Endometrial microvascular endothelial cells (primary cell): ENCODE data around the gene KRTAP1-1. TPM values are rescaled to one million over a fixed set of nuclear protein-coding genes. Genes with fewer than 3 reads are reported as not detected.
"Not testable (repeated sequence)": the region's sequence is repeated elsewhere in the genome, so short reads cannot be mapped to it uniquely, and the experiment has no call there.

Experiments
- in situ Hi-C: cut with HindIII; loops from 2 replicates; pipeline ENCODE4 v1.10.0; 2017; ENCODE audit warnings: low sequenced_read_pairs, low pct_unique_long_range_greater_than_20kb; ENCODE audit errors: inconsistent ontology term
- total RNA-seq: library from RNA; depleted of rRNA; stranded (reverse); fragments of >200 nt; gene quantifications from one replicate; pipeline ENCODE4 v1.2.3, GENCODE V29; 2015; ENCODE audit errors: inconsistent ontology term

KRTAP1-1 gene
- total RNA-seq, 1 donor from 2014 or later: not detected

GRCh38 chr17:41018541-41018940, 22.7 kb downstream of the KRTAP1-1 start:
- in situ Hi-C loops: no loop called here

- in situ Hi-C loops: no loop called here
Measured at GRCh38 chr17:41016578-41017215, 24.6 kb downstream of the KRTAP1-1 start.

GRCh38 chr17:41015454-41015853, 25.8 kb downstream of the KRTAP1-1 start:
- in situ Hi-C loops: no loop called here

- in situ Hi-C loops: no loop called here
Measured at GRCh38 chr17:41013606-41014005, 27.6 kb downstream of the KRTAP1-1 start.

- in situ Hi-C loops: no loop called here
Measured at GRCh38 chr17:41013181-41013580, 28.1 kb downstream of the KRTAP1-1 start.

GRCh38 chr17:41012326-41013120, 28.7 kb downstream of the KRTAP1-1 start:
- in situ Hi-C loops: no loop called here

- in situ Hi-C loops: no loop called here
Measured at GRCh38 chr17:41010441-41010840, 30.8 kb downstream of the KRTAP1-1 start.

- in situ Hi-C loops: no loop called here
Measured at GRCh38 chr17:41009936-41010335, 31.3 kb downstream of the KRTAP1-1 start.

- in situ Hi-C loops: no loop called here
Measured at GRCh38 chr17:41009301-41009760, 31.9 kb downstream of the KRTAP1-1 start.

- in situ Hi-C loops: no loop called here
Measured at GRCh38 chr17:41008811-41009210, 32.4 kb downstream of the KRTAP1-1 start, which contains the start of gene KRTAP3-1. TSS of gene KRTAP3-1 (minus strand) at chr17:41009128. CDS start at chr17:41009074, 54 bp downstream.

- in situ Hi-C loops: no loop called here
Measured at GRCh38 chr17:41004397-41004796, 36.9 kb downstream of the KRTAP1-1 start.

- in situ Hi-C loops: no loop called here
Measured at GRCh38 chr17:41003926-41004325, 37.3 kb downstream of the KRTAP1-1 start.

- in situ Hi-C loops: no loop called here
Measured at GRCh38 chr17:41002814-41003213, 38.4 kb downstream of the KRTAP1-1 start.

- in situ Hi-C loops: no loop called here
Measured at GRCh38 chr17:41001795-41002194, 39.5 kb downstream of the KRTAP1-1 start.

- in situ Hi-C loops: not testable (repeated sequence)
Measured at GRCh38 chr17:40999563-40999962, 41.7 kb downstream of the KRTAP1-1 start, which contains the start of gene KRTAP3-2. TSS of gene KRTAP3-2 (minus strand) at chr17:40999906. CDS start at chr17:40999853, 53 bp downstream.

- in situ Hi-C loops: no loop called here
Measured at GRCh38 chr17:40997361-40997760, 43.9 kb downstream of the KRTAP1-1 start.

- in situ Hi-C loops: no loop called here
Measured at GRCh38 chr17:40996829-40997228, 44.4 kb downstream of the KRTAP1-1 start.

GRCh38 chr17:40995116-40995515, 46.1 kb downstream of the KRTAP1-1 start:
- in situ Hi-C loops: no loop called here

GRCh38 chr17:40993839-40994238, 47.4 kb downstream of the KRTAP1-1 start, which contains the start of gene KRTAP3-3:
TSS of gene KRTAP3-3 (minus strand) at chr17:40994164. CDS start at chr17:40994097, 67 bp downstream.
- in situ Hi-C loops: no loop called here

- in situ Hi-C loops: no loop called here
Measured at GRCh38 chr17:40993084-40993483, 48.2 kb downstream of the KRTAP1-1 start.
